ENCODE data around the gene ZNF282. TPM values are rescaled to one million over a fixed set of nuclear protein-coding genes. Genes with fewer than 3 reads are reported as not detected.
A peak's percentile ranks its signal among the peaks of the same experiment; 100 is the strongest.

Gene ZNF282
- total RNA-seq, 1 donor from 2014 or later = 53.5 TPM

DNA sequence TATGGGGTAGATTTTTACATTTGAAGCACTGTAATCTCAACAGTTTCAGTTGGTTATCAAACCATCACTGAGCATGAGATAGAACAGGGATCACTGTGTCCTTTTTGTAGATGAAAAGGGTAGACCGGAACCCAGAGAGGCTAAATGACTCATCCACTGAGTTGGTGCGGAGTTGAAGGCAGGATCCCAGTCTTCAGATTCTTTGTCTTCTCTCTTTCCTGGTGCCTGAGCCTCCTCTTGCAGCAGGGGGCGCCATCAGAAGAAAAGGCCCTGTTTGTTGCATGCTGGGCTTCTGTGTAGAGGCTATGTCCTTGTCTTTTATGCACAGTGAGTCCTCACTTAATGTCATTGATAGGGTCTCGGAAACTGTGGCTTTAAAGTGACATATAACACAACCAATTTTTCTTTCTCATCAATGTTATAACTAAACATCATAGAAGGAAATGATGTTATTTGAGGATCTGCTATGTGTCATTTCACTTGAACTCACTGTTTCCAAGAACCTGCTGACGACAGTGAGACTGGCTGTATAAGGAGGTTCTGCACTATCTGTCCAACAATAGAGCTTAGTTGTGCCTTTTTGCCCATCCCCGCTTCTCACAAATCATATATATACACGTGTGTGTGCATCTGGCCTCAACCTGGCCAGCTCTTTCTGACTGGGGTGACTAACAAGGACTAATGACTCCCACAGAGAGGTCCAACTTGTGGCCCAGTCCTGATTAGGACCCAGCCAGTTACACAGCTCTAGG lies 14.3 kb downstream of the ZNF282 start:
- no peaks in the 10 kb centered on the region for H3K27me3 Mint-ChIP-seq
- no peaks in the 10 kb centered on the region for H3K9me3 Mint-ChIP-seq (ENCODE audit: low read depth)
- TF ChIP-seq, protein P1, sequence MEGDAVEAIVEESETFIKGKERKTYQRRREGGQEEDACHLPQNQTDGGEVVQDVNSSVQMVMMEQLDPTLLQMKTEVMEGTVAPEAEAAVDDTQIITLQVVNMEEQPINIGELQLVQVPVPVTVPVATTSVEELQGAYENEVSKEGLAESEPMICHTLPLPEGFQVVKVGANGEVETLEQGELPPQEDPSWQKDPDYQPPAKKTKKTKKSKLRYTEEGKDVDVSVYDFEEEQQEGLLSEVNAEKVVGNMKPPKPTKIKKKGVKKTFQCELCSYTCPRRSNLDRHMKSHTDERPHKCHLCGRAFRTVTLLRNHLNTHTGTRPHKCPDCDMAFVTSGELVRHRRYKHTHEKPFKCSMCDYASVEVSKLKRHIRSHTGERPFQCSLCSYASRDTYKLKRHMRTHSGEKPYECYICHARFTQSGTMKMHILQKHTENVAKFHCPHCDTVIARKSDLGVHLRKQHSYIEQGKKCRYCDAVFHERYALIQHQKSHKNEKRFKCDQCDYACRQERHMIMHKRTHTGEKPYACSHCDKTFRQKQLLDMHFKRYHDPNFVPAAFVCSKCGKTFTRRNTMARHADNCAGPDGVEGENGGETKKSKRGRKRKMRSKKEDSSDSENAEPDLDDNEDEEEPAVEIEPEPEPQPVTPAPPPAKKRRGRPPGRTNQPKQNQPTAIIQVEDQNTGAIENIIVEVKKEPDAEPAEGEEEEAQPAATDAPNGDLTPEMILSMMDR (IDR thresholded peaks at IDR 0.05; ENCODE audit: unreplicated experiment) = peak; percentile 60
- DNase-seq (ENCODE audit: low spot score, unreplicated experiment) = no peak
- no peak overlapping the region for H3K4me3 Mint-ChIP-seq (ENCODE audit: low read depth)
- peaks cover 47% of the 10 kb centered on the region for H3K36me3 Mint-ChIP-seq (ENCODE audit: insufficient read depth)
- peaks cover 23% of the 10 kb centered on the region for H3K4me1 Mint-ChIP-seq (ENCODE audit: low read depth)
- H3K27ac Mint-ChIP-seq = peak overlapping the region; percentile 71

DNA sequence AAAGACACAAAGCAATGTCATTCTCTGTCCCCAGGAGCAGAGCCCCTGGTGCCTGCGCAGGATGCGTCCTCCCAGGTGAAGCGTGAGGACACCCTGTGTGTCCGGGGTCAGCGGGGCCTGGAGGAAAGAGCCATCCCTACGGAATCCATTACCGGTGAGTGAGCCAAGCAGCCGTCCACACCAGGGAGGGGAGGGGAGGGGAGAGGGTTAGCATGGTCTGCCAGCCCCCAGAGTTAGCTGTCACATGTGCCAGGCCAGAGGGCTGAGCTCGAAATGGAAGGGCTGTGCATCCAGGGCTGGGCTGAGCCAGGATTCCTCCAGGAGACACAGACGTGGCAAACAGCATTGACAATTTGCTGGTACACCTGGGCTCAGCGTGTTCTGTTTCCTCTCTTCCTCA lies 15.2 kb downstream of the ZNF282 start:
- H3K9me3 Mint-ChIP-seq (ENCODE audit: low read depth) = no peaks in the 10 kb centered on the region
- TF ChIP-seq, protein P1 (IDR thresholded peaks at IDR 0.05; ENCODE audit: unreplicated experiment) = no peak
- DNase-seq (ENCODE audit: low spot score, unreplicated experiment) = no peak
- H3K4me3 Mint-ChIP-seq (ENCODE audit: low read depth) = no peak overlapping the region
- peaks cover 19% of the 10 kb centered on the region for H3K4me1 Mint-ChIP-seq (ENCODE audit: low read depth)
- peaks cover 47% of the 10 kb centered on the region for H3K36me3 Mint-ChIP-seq (ENCODE audit: insufficient read depth)
- no peak overlapping the region for H3K27ac Mint-ChIP-seq
- H3K27me3 Mint-ChIP-seq = no peaks in the 10 kb centered on the region

DNA sequence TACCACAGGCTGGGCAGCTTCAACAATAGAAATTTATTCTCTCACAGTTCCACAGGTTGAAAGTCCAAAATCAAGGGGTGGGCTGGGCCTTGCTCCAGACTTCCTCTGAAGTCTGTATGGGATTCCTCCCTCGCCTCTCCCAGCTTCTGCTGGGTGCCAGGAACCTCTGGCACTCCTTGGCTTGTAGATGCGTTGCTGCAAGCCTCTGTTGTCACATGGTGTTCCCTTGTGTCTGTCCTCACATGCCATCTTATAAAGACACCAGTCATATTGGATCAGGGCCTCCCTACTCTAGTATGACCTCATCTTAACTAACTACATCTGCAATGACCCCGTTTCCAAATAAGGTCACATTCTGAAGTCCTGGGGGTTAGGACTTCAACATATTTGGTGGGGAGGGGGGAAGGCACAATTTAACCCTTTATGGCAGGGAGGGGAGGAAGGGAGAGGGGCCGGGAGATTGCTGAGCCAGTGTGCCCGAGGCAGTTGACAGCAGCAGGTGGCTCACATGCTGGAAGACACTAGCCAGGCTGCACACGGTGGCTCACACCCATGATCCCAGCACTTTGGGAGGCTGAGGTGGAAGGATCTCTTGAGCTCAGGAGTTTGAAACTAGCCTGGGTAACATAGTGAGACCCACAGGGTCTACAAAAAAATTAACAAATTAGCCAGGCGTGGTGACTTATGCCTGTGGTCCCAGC lies 18.8 kb downstream of the ZNF282 start:
- peak overlapping the region; percentile 12 for H3K27ac Mint-ChIP-seq
- no peak for DNase-seq (ENCODE audit: low spot score, unreplicated experiment)
- H3K36me3 Mint-ChIP-seq (ENCODE audit: insufficient read depth) = peaks cover 40% of the 10 kb centered on the region

DNA sequence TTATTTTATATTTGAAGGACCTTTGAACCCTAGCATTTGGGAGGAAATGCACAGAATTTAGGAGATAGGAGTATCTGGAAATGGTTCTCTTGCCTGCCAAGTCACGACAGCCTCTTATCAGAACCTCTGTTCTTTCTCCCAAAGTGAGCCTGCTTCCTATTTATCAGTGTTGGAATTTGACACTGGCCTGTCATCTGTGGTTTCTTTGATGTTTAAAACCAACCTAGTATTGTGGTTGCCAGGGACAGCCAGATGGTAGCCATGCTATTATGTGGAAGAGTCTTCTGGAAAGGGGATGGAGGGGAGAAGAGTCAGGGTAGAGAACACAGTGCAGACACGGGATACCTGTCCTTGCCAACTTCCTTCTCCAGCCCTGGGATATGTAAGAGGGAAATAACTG lies 21.1 kb downstream of the ZNF282 start:
- H3K36me3 Mint-ChIP-seq (ENCODE audit: insufficient read depth) = peaks cover 38% of the 10 kb centered on the region
- H3K4me3 Mint-ChIP-seq (ENCODE audit: low read depth) = no peak overlapping the region
- TF ChIP-seq, protein P1 (IDR thresholded peaks at IDR 0.05; ENCODE audit: unreplicated experiment) = no peak
- no peak for DNase-seq (ENCODE audit: low spot score, unreplicated experiment)
- no peaks in the 10 kb centered on the region for H3K9me3 Mint-ChIP-seq (ENCODE audit: low read depth)
- H3K27me3 Mint-ChIP-seq = no peaks in the 10 kb centered on the region
- no peak overlapping the region for H3K27ac Mint-ChIP-seq
- H3K4me1 Mint-ChIP-seq (ENCODE audit: low read depth) = no peaks in the 10 kb centered on the region

More for the DNA sequence above, 18.8 kb downstream of the ZNF282 start:
- no peak overlapping the region for H3K4me3 Mint-ChIP-seq (ENCODE audit: low read depth)
- TF ChIP-seq, protein P1 (IDR thresholded peaks at IDR 0.05; ENCODE audit: unreplicated experiment) = no peak
- no peaks in the 10 kb centered on the region for H3K9me3 Mint-ChIP-seq (ENCODE audit: low read depth)
- H3K27me3 Mint-ChIP-seq = no peaks in the 10 kb centered on the region
- peaks cover 3% of the 10 kb centered on the region for H3K4me1 Mint-ChIP-seq (ENCODE audit: low read depth)

DNA sequence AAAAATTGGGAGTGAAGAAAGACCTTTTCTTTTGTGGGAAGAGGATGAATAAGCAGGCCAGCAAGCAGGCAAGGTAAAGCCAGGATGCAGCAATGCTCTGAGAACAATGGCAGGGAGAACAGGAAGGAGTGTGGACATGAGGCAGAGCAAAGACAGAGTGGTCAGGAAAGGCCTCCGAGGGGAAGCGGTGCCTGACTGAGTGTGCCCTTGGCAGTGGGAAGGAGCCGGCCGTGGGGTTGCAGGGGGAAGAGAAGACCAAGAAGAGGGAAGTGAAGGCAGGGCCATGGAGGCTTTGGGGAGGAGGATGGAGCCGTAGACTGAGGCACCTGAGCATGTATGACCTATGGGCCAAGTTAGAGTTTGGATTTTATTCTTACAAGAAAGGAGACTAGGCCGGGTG lies 22.2 kb downstream of the ZNF282 start:
- Mint-ChIP-seq H3K9me3 (ENCODE audit: low read depth) (no peaks in the 10 kb centered on the region), H3K4me1 (ENCODE audit: low read depth) (no peaks in the 10 kb centered on the region), H3K27me3 (no peaks in the 10 kb centered on the region), H3K4me3 (ENCODE audit: low read depth) (no peak overlapping the region), H3K27ac (no peak overlapping the region), H3K36me3 (ENCODE audit: insufficient read depth) (peaks cover 37% of the 10 kb centered on the region)
- TF ChIP-seq, protein P1 (IDR thresholded peaks at IDR 0.05; ENCODE audit: unreplicated experiment) = no peak
- DNase-seq (ENCODE audit: low spot score, unreplicated experiment) = no peak
